ENCODE results near the gene UBE2O. TPM values are rescaled to one million over a fixed set of nuclear protein-coding genes. Genes with fewer than 3 reads are reported as not detected.

The UBE2O gene
- total RNA-seq, 1 experiment from 2014 or later: 19.5 TPM

GRCh38 chr17:76474894-76475293 is 21.9 kb upstream of the UBE2O start:
- POLR2A ChIA-PET: no interaction called here
- Mint-ChIP-seq H3K4me3 (ENCODE audit: unreplicated experiment) (no peak overlapping the region), H3K9me3 (ENCODE audit: unreplicated experiment) (no peaks in the 10 kb centered on the region), H3K4me1 (ENCODE audit: insufficient read depth, unreplicated experiment) (no peaks in the 10 kb centered on the region), H3K27ac (ENCODE audit: low read depth, unreplicated experiment) (no peak overlapping the region), H3K27me3 (ENCODE audit: insufficient read depth, unreplicated experiment) (no peaks in the 10 kb centered on the region), H3K36me3 (ENCODE audit: insufficient read depth, unreplicated experiment) (peaks cover 22% of the 10 kb centered on the region)
- TF ChIP-seq, protein P1, sequence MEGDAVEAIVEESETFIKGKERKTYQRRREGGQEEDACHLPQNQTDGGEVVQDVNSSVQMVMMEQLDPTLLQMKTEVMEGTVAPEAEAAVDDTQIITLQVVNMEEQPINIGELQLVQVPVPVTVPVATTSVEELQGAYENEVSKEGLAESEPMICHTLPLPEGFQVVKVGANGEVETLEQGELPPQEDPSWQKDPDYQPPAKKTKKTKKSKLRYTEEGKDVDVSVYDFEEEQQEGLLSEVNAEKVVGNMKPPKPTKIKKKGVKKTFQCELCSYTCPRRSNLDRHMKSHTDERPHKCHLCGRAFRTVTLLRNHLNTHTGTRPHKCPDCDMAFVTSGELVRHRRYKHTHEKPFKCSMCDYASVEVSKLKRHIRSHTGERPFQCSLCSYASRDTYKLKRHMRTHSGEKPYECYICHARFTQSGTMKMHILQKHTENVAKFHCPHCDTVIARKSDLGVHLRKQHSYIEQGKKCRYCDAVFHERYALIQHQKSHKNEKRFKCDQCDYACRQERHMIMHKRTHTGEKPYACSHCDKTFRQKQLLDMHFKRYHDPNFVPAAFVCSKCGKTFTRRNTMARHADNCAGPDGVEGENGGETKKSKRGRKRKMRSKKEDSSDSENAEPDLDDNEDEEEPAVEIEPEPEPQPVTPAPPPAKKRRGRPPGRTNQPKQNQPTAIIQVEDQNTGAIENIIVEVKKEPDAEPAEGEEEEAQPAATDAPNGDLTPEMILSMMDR (IDR thresholded peaks at IDR 0.05; ENCODE audit: unreplicated experiment): no peak
- DNase-seq (ENCODE audit: unreplicated experiment): no peak
- no TSS peak for BruUV-seq (replicated peaks)
- CTCF ChIA-PET: interaction anchor here (0.5 to 2.2 kb wide), 6 partner anchors 9 to 1520 kb away, joined by 3 to 12 read pairs (median 6); no protein-coding TSS in a partner anchor
- intact Hi-C loops (cut with micrococcal nuclease): no loop called here

DNA sequence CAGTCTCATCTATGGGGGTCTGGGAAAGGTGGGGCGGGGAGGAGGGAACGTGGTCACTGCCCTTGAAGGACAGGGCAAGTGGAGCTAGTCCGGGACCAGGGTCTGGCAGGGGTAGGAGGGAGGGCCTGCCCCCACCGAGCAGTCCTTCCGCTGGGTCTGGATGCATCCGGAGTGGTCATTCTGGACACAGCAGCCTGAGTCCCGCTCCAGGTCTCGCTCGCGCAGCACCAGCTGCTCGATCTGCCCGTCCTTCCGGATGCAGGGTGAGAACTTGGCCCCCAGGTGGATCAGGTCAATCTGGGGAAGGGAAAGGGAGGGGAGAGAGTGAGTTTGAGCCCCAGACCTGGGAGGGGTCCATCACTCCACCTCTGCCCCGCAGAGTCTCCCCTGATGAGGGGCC is 21.3 kb upstream of the UBE2O start:
- Mint-ChIP-seq H3K9me3 (ENCODE audit: unreplicated experiment) (no peaks in the 10 kb centered on the region), H3K4me1 (ENCODE audit: insufficient read depth, unreplicated experiment) (no peaks in the 10 kb centered on the region), H3K27ac (ENCODE audit: low read depth, unreplicated experiment) (no peak overlapping the region), H3K4me3 (ENCODE audit: unreplicated experiment) (no peak overlapping the region), H3K36me3 (ENCODE audit: insufficient read depth, unreplicated experiment) (peaks cover 17% of the 10 kb centered on the region), H3K27me3 (ENCODE audit: insufficient read depth, unreplicated experiment) (no peaks in the 10 kb centered on the region)
- ChIA-PET CTCF (interaction anchor here (1.1 to 2.2 kb wide), 2 partner anchors 8 to 30 kb away, joined by 5 to 12 read pairs; no protein-coding TSS in a partner anchor), POLR2A (no interaction called here)
- TF ChIP-seq, protein P1 (IDR thresholded peaks at IDR 0.05; ENCODE audit: unreplicated experiment): no peak
- BruUV-seq (replicated peaks): no TSS peak
- DNase-seq (ENCODE audit: unreplicated experiment): no peak
- intact Hi-C loops (cut with micrococcal nuclease): no loop called here

DNA sequence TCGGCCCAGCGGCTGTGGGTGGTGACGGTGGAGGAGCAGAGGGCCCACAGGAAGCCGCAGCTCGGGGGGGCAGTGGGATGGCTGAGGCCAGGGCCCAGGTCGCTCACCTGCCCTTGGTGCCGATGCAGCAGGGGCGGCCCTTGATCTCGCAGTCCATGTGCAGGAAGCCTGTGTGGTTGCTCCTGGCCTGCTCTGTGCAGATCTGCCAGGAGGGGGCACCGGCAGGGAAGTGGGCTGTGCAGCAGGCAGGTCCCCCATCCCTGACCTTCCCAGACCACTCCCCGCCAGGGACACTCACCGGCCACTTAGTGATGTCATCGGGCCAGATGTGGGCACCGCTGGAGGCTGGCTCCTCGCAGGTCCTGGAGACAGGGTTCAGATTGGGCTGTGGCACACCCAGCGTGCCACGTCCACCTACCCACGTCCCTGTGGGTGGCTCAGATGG is 20.6 kb upstream of the UBE2O start:
- intact Hi-C loops (cut with micrococcal nuclease): no loop called here
- H3K27ac Mint-ChIP-seq (ENCODE audit: low read depth, unreplicated experiment): no peak overlapping the region
- CTCF ChIA-PET: no interaction called here
- H3K4me3 Mint-ChIP-seq (ENCODE audit: unreplicated experiment): no peak overlapping the region
- H3K9me3 Mint-ChIP-seq (ENCODE audit: unreplicated experiment): no peaks in the 10 kb centered on the region
- H3K36me3 Mint-ChIP-seq (ENCODE audit: insufficient read depth, unreplicated experiment): peaks cover 16% of the 10 kb centered on the region
- H3K27me3 Mint-ChIP-seq (ENCODE audit: insufficient read depth, unreplicated experiment): no peaks in the 10 kb centered on the region
- no TSS peak for BruUV-seq (replicated peaks)
- no peak for DNase-seq (ENCODE audit: unreplicated experiment)
- no peaks in the 10 kb centered on the region for H3K4me1 Mint-ChIP-seq (ENCODE audit: insufficient read depth, unreplicated experiment)
- TF ChIP-seq, protein P1 (IDR thresholded peaks at IDR 0.05; ENCODE audit: unreplicated experiment): no peak
- POLR2A ChIA-PET: no interaction called here

- intact Hi-C loops (cut with micrococcal nuclease): no loop called here
- Mint-ChIP-seq H3K9me3 (ENCODE audit: unreplicated experiment) (no peaks in the 10 kb centered on the region), H3K36me3 (ENCODE audit: insufficient read depth, unreplicated experiment) (peaks cover 16% of the 10 kb centered on the region), H3K4me1 (ENCODE audit: insufficient read depth, unreplicated experiment) (no peaks in the 10 kb centered on the region), H3K4me3 (ENCODE audit: unreplicated experiment) (no peak overlapping the region), H3K27ac (ENCODE audit: low read depth, unreplicated experiment) (no peak overlapping the region), H3K27me3 (ENCODE audit: insufficient read depth, unreplicated experiment) (no peaks in the 10 kb centered on the region)
- POLR2A ChIA-PET: no interaction called here
- BruUV-seq (replicated peaks): no TSS peak
- DNase-seq (ENCODE audit: unreplicated experiment): no peak
- TF ChIP-seq, protein P1 (IDR thresholded peaks at IDR 0.05; ENCODE audit: unreplicated experiment): no peak
- CTCF ChIA-PET: no interaction called here
Measured at GRCh38 chr17:76472726-76473125, 19.8 kb upstream of the UBE2O start.

Measured in MCF 10A (cell line).